GM12878 (cell line): ENCODE measurements around the gene TNFAIP2. TPM values are rescaled to one million over a fixed set of nuclear protein-coding genes. Genes with fewer than 3 reads are reported as not detected.

Source experiments
- BCL11A ChIP-seq: IDR thresholded peaks from 2 replicates; pipeline ENCODE4 v1.6.1; 2011; ENCODE audit warnings: low read depth, low read length
- CBFB ChIP-seq: IDR thresholded peaks from 2 replicates; pipeline ENCODE4 v1.6.1; 2016; ENCODE audit warnings: antibody characterized with exemption, low read depth
- CBX3 ChIP-seq: fragments of 200-600 bp; sonication (generic); IDR thresholded peaks from 2 replicates; pipeline ENCODE4 v1.6.1; 2016; ENCODE audit warnings: low read depth, borderline replicate concordance
- ETV6 ChIP-seq, 2 experiments: fragments of 450-650 bp in 1 of 2; IDR thresholded peaks in 1 of 2; conservative IDR thresholded peaks in 1 of 2; 2 replicates each; pipeline ENCODE4 v1.6.1; 2014; ENCODE audit warnings: antibody characterized with exemption in 1 of 2, borderline replicate concordance in 1 of 2, low read depth in 1 of 2, mild to moderate bottlenecking in 1 of 2, moderate library complexity in 1 of 2
- HDAC2 ChIP-seq: fragments of 200-600 bp; sonication (generic); IDR thresholded peaks from 2 replicates; pipeline ENCODE4 v1.6.1; 2017
- IRF4 ChIP-seq: IDR thresholded peaks from 2 replicates; pipeline ENCODE4 v1.6.1; 2011; ENCODE audit warnings: low read depth, low read length
- MLLT1 ChIP-seq: fragments of 450-650 bp; IDR thresholded peaks from 2 replicates; pipeline ENCODE4 v1.6.1; 2016; ENCODE audit warnings: mild to moderate bottlenecking
- NR2C2 ChIP-seq: IDR thresholded peaks from 2 replicates; pipeline ENCODE4 v1.6.1; 2011; ENCODE audit warnings: borderline replicate concordance, low read depth; ENCODE audit not compliant: control insufficient read depth, insufficient read length
- RELB ChIP-seq: fragments of 450-650 bp; IDR thresholded peaks from 2 replicates; pipeline ENCODE4 v1.6.1; 2017; ENCODE audit warnings: low read depth, mild to moderate bottlenecking, moderate library complexity
- RFX5 ChIP-seq: IDR thresholded peaks from 2 replicates; pipeline ENCODE4 v1.6.1; 2011; ENCODE audit warnings: low read depth, low read length, improper control_type of control experiment
- SKIL ChIP-seq: fragments of 450-650 bp; IDR thresholded peaks from 2 replicates; pipeline ENCODE4 v1.6.1; 2017; ENCODE audit warnings: mild to moderate bottlenecking, low read depth, inconsistent platforms; ENCODE audit not compliant: poor library complexity, severe bottlenecking
- SP1 ChIP-seq: IDR thresholded peaks from one replicate; pipeline ENCODE4 v1.6.1; 2011; ENCODE audit warnings: low read depth, low read length
- YY1 ChIP-seq: IDR thresholded peaks from 2 replicates; pipeline ENCODE4 v1.6.1; 2011; ENCODE audit warnings: low read depth, mild to moderate bottlenecking, low read length
- polyA plus RNA-seq, 11 experiments: library from polyadenylated mRNA; depleted of rRNA in 4 of 11; unstranded in 6 of 11; stranded (reverse) in 5 of 11; fragments of >200 nt; fragmentation: Nextera tagmentation in 4 of 11; fragmentation: Illumina TruSeq in 1 of 11; extraction: Ambion mirVana in 4 of 11; extraction: Trizol in 1 of 11; gene quantifications; 1 replicate in 1 of 11; 2 replicates in 10 of 11; pipeline versions ENCODE4 v1.2.1 to v1.2.3, GENCODE V29; 2011 to 2016; ENCODE audit warnings: inconsistent platforms in 2 of 11, missing spikeins in 2 of 11, low read depth in 1 of 11
- total RNA-seq, 4 experiments: library from RNA; depleted of rRNA in 3 of 4; stranded (reverse); fragments of >200 nt in 3 of 4; fragmentation: Illumina TruSeq in 1 of 4; extraction: Trizol in 1 of 4; gene quantifications; 2 replicates each; pipeline versions ENCODE4 v1.2.1 to v1.2.3, GENCODE V29; 2013 to 2021
- TF ChIP-seq, protein P1 (sequence below): fragments of 450-650 bp; IDR thresholded peaks from 2 replicates; pipeline ENCODE4 v1.6.1; 2016; ENCODE audit warnings: mild to moderate bottlenecking, moderate library complexity, borderline replicate concordance
- TF ChIP-seq, protein P2 (sequence below): IDR thresholded peaks from 2 replicates; pipeline ENCODE4 v1.6.1; 2012; ENCODE audit warnings: low read length, inconsistent platforms
- TF ChIP-seq, protein P3 (sequence below): IDR thresholded peaks from 2 replicates; pipeline ENCODE4 v1.6.1; 2012; ENCODE audit warnings: mild to moderate bottlenecking, low read depth, low read length

TNFAIP2 gene
- total and polyA plus RNA-seq, 10 of the 15 experiments (the other 5 are each of a cell fraction or from before 2014, with no cell fraction given): 7.1 to 150 (median 74.5) TPM

DNA sequence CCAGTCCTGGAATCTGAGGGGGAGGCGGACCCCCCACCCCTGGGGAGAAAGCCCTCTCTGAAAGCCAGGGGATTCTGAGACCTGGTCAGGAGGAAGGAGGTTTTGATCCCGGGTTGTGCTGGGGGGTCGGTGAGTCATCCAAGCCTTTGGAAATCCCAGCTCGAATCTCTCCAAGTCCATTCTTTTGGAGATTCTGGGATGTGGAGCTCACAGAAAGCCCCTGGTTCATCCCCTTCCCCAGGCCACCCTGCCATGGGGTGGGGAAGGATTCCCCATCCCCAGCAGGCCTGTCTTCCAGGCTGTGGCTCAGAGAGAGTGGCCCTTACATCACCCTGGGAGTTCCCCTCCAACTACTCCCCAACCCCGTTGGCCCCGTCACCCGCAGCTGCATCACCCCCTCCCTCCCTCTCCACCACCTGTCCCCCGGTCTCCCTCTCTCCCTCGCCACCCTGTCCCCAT lies 14.5 kb upstream of the TNFAIP2 start (continued):
- TF ChIP-seq, protein P1, sequence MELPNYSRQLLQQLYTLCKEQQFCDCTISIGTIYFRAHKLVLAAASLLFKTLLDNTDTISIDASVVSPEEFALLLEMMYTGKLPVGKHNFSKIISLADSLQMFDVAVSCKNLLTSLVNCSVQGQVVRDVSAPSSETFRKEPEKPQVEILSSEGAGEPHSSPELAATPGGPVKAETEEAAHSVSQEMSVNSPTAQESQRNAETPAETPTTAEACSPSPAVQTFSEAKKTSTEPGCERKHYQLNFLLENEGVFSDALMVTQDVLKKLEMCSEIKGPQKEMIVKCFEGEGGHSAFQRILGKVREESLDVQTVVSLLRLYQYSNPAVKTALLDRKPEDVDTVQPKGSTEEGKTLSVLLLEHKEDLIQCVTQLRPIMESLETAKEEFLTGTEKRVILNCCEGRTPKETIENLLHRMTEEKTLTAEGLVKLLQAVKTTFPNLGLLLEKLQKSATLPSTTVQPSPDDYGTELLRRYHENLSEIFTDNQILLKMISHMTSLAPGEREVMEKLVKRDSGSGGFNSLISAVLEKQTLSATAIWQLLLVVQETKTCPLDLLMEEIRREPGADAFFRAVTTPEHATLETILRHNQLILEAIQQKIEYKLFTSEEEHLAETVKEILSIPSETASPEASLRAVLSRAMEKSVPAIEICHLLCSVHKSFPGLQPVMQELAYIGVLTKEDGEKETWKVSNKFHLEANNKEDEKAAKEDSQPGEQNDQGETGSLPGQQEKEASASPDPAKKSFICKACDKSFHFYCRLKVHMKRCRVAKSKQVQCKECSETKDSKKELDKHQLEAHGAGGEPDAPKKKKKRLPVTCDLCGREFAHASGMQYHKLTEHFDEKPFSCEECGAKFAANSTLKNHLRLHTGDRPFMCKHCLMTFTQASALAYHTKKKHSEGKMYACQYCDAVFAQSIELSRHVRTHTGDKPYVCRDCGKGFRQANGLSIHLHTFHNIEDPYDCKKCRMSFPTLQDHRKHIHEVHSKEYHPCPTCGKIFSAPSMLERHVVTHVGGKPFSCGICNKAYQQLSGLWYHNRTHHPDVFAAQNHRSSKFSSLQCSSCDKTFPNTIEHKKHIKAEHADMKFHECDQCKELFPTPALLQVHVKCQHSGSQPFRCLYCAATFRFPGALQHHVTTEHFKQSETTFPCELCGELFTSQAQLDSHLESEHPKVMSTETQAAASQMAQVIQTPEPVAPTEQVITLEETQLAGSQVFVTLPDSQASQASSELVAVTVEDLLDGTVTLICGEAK: no peak
- TF ChIP-seq RELB: peak; percentile 92
- no peak for TF ChIP-seq NR2C2
- peak; percentile 35 for TF ChIP-seq SKIL
- no peak for TF ChIP-seq YY1
- no peak for TF ChIP-seq IRF4
- TF ChIP-seq CBX3: no peak
- TF ChIP-seq HDAC2: no peak
- TF ChIP-seq, protein P2, sequence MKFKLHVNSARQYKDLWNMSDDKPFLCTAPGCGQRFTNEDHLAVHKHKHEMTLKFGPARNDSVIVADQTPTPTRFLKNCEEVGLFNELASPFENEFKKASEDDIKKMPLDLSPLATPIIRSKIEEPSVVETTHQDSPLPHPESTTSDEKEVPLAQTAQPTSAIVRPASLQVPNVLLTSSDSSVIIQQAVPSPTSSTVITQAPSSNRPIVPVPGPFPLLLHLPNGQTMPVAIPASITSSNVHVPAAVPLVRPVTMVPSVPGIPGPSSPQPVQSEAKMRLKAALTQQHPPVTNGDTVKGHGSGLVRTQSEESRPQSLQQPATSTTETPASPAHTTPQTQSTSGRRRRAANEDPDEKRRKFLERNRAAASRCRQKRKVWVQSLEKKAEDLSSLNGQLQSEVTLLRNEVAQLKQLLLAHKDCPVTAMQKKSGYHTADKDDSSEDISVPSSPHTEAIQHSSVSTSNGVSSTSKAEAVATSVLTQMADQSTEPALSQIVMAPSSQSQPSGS: no peak
- TF ChIP-seq, protein P3, sequence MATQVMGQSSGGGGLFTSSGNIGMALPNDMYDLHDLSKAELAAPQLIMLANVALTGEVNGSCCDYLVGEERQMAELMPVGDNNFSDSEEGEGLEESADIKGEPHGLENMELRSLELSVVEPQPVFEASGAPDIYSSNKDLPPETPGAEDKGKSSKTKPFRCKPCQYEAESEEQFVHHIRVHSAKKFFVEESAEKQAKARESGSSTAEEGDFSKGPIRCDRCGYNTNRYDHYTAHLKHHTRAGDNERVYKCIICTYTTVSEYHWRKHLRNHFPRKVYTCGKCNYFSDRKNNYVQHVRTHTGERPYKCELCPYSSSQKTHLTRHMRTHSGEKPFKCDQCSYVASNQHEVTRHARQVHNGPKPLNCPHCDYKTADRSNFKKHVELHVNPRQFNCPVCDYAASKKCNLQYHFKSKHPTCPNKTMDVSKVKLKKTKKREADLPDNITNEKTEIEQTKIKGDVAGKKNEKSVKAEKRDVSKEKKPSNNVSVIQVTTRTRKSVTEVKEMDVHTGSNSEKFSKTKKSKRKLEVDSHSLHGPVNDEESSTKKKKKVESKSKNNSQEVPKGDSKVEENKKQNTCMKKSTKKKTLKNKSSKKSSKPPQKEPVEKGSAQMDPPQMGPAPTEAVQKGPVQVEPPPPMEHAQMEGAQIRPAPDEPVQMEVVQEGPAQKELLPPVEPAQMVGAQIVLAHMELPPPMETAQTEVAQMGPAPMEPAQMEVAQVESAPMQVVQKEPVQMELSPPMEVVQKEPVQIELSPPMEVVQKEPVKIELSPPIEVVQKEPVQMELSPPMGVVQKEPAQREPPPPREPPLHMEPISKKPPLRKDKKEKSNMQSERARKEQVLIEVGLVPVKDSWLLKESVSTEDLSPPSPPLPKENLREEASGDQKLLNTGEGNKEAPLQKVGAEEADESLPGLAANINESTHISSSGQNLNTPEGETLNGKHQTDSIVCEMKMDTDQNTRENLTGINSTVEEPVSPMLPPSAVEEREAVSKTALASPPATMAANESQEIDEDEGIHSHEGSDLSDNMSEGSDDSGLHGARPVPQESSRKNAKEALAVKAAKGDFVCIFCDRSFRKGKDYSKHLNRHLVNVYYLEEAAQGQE: no peak
- no peak for TF ChIP-seq RFX5
- TF ChIP-seq CBFB: no peak
- no peak for TF ChIP-seq MLLT1
- TF ChIP-seq BCL11A: 0 out of 2 replicates have a peak, but pooled peaks have one; percentile 46
- no peak for TF ChIP-seq SP1
- TF ChIP-seq ETV6 (conservative IDR thresholded peaks at IDR 0.05 in 1 of 2, IDR thresholded peaks at IDR 0.05 in 1 of 2; ENCODE audit: borderline replicate concordance in 1 of 2, low read depth in 1 of 2): no peak
